SK-N-MC (cell line): ENCODE measurements around the gene USP49.

Source experiments
- EZH2 ChIP-seq: fragments of 200-600 bp; sonication (generic); IDR thresholded peaks from one replicate; pipeline ENCODE4 v1.6.1; 2017; ENCODE audit warnings: antibody characterized with exemption
- POLR2AphosphoS5 ChIP-seq: IDR thresholded peaks from 2 replicates; pipeline ENCODE4 v1.6.1; 2012; ENCODE audit warnings: mild to moderate bottlenecking, low read depth, low read length, borderline replicate concordance

DNA sequence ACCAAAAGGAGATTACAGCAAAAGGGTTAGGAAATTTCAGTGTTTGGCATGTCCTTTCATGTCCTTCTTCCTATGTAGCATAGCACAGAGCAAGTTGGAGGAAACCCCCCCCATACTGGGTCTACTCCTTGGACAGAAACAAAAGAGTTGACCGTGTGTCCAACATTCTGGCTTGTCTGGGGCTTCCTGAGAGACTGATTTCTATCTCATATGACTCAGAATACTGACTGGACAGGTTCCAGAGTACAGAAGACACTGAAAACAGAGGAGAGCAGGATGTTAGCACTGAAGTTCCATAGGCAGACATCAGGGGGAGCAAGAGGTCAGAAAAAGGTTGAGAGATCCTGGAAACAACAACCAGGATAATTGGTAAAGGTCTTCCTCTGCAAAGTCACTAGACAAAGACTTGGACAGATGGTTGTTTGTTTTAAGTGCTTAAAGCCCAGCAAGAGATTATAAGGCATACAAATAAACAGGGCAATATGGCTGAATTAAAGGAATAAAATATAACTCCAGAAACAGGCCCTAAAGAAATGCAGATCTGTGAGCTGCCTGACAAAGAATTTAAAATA lies 48.4 kb downstream of the USP49 start:
- TF ChIP-seq EZH2, result no peak
- no peak for TF ChIP-seq POLR2AphosphoS5
